HG03378 (cell line): ENCODE data around the gene PCID2.

Source experiments
- ATAC-seq: cut with Tn5 transposase; IDR thresholded peaks from one replicate; pipeline ENCODE4 v1.9.1; 2021; ENCODE audit warnings: mild to moderate bottlenecking, moderate library complexity; ENCODE audit not compliant: unreplicated experiment

Gene PCID2

GRCh38 chr13:113151745-113152690 lies 56.5 kb downstream of the PCID2 start:
- ATAC-seq = no peak

- ATAC-seq = no peak
Observed at GRCh38 chr13:113150550-113151365, 57.7 kb downstream of the PCID2 start.

- ATAC-seq = no peak
Observed at GRCh38 chr13:113149711-113150549, 58.5 kb downstream of the PCID2 start.

GRCh38 chr13:113148940-113149503 lies 59.4 kb downstream of the PCID2 start:
- ATAC-seq = no peak

GRCh38 chr13:113148407-113148806 lies 60.1 kb downstream of the PCID2 start:
- no peak for ATAC-seq

GRCh38 chr13:113147206-113147605 lies 61.3 kb downstream of the PCID2 start:
- no peak for ATAC-seq

GRCh38 chr13:113146750-113147149 lies 61.7 kb downstream of the PCID2 start:
- ATAC-seq = no peak

- ATAC-seq = no peak
Observed at GRCh38 chr13:113145911-113146598, 62.4 kb downstream of the PCID2 start.

- no peak for ATAC-seq
Observed at GRCh38 chr13:113145496-113145895, 63.0 kb downstream of the PCID2 start.

GRCh38 chr13:113144255-113144629 lies 64.2 kb downstream of the PCID2 start:
- ATAC-seq = no peak

GRCh38 chr13:113143466-113144254 lies 64.8 kb downstream of the PCID2 start:
- ATAC-seq = no peak

GRCh38 chr13:113142876-113143275 lies 65.6 kb downstream of the PCID2 start:
- ATAC-seq = no peak

GRCh38 chr13:113141601-113141970 lies 66.9 kb downstream of the PCID2 start:
- ATAC-seq = no peak

GRCh38 chr13:113140677-113141600 lies 67.5 kb downstream of the PCID2 start:
- no peak for ATAC-seq

GRCh38 chr13:113139577-113139976 lies 68.9 kb downstream of the PCID2 start:
- ATAC-seq = no peak

- ATAC-seq = no peak
Observed at GRCh38 chr13:113138792-113139551, 69.5 kb downstream of the PCID2 start.

- ATAC-seq = no peak
Observed at GRCh38 chr13:113137691-113138298, 70.7 kb downstream of the PCID2 start.
